ENCODE data around the gene UBR2. TPM values are rescaled to one million over a fixed set of nuclear protein-coding genes. Genes with fewer than 3 reads are reported as not detected.
"Not testable (repeated sequence)": the region's sequence is repeated elsewhere in the genome, so short reads cannot be mapped to it uniquely, and the experiment has no call there.

UBR2 gene
- total RNA-seq, 1 donor from 2014 or later, result 16.6 TPM

DNA sequence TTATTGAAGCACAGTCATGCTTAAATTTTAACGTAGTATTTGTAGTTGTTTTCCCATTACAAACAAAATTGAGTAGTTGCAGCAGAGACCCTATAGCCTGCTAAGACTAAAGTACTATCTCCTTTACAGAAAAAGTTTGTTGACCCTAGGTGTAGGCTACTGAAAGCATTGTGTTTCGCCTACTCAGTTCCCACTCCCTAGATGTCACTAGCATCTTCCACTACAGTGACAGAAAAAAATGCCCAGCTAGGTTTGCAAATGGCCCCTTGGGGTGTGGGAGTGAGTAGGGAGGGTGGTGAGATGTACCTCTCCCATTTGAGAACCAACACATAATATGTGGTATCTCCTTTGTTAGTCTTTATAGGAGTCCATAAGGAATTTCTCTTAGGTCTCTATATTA lies 34.5 kb downstream of the UBR2 start:
- FAIRE-seq (no peak), DNase-seq (ENCODE audit: low read depth) (no peak)
- Histone ChIP-seq H3K4me3 (ENCODE audit: low read depth, low read length) (no peak overlapping the region), H3K36me3 (ENCODE audit: control insufficient read depth, insufficient read depth, low read length) (no peaks in the 10 kb centered on the region), H3K27me3 (ENCODE audit: control insufficient read depth, insufficient read depth, low read length) (no peaks in the 10 kb centered on the region)
- TF ChIP-seq, protein P1, sequence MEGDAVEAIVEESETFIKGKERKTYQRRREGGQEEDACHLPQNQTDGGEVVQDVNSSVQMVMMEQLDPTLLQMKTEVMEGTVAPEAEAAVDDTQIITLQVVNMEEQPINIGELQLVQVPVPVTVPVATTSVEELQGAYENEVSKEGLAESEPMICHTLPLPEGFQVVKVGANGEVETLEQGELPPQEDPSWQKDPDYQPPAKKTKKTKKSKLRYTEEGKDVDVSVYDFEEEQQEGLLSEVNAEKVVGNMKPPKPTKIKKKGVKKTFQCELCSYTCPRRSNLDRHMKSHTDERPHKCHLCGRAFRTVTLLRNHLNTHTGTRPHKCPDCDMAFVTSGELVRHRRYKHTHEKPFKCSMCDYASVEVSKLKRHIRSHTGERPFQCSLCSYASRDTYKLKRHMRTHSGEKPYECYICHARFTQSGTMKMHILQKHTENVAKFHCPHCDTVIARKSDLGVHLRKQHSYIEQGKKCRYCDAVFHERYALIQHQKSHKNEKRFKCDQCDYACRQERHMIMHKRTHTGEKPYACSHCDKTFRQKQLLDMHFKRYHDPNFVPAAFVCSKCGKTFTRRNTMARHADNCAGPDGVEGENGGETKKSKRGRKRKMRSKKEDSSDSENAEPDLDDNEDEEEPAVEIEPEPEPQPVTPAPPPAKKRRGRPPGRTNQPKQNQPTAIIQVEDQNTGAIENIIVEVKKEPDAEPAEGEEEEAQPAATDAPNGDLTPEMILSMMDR (IDR thresholded peaks at IDR 0.05; ENCODE audit: insufficient read depth, low read length, severe bottlenecking), result no peak

DNA sequence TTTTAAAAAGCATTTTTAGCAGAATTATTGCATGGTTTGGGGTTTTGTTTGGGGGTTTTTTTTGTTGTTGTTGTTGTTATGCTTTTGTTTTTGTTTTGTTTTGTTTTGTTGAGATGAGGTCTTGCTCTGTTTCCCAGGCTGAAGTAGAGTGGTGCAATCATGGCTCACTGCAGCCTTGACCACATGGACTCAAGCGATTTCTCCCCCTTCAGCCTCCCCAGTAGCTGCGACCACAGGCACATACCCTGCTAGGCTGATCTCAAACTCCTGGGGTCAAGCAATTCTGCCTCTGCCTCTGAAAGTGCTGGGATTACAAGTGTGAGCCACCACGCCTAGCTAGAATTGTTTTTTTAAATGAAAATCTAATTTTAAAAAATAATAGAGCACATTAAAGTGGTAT lies 35.7 kb downstream of the UBR2 start:
- TF ChIP-seq, protein P1 (IDR thresholded peaks at IDR 0.05; ENCODE audit: insufficient read depth, low read length, severe bottlenecking), result no peak
- Histone ChIP-seq H3K36me3 (ENCODE audit: control insufficient read depth, insufficient read depth, low read length) (no peaks in the 10 kb centered on the region), H3K4me3 (ENCODE audit: low read depth, low read length) (no peak overlapping the region), H3K27me3 (ENCODE audit: control insufficient read depth, insufficient read depth, low read length) (no peaks in the 10 kb centered on the region)
- DNase-seq (ENCODE audit: low read depth) (no peak), FAIRE-seq (no peak)

DNA sequence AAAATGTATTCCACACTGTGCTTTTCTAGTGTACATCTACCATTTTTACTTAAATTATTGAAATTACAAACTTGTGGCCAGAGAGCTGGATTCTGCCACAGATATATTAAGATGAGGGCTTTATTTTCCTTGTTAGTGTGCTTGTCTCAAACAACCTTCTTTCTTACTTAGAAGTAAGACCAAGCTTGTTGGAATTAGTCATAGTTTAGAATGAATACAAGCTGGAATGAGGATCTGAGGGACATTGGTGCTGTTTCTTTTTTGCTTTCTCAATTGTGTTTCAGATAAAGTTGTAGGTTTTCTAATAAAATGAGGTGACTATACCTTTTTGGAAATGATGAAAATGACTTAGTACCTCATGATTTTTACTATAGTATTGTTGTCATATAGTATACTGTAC lies 40.3 kb downstream of the UBR2 start:
- FAIRE-seq (no peak), DNase-seq (ENCODE audit: low read depth) (no peak)
- TF ChIP-seq, protein P1 (IDR thresholded peaks at IDR 0.05; ENCODE audit: insufficient read depth, low read length, severe bottlenecking), result no peak
- Histone ChIP-seq H3K4me3 (ENCODE audit: low read depth, low read length) (no peak overlapping the region), H3K36me3 (ENCODE audit: control insufficient read depth, insufficient read depth, low read length) (peaks cover 7% of the 10 kb centered on the region), H3K27me3 (ENCODE audit: control insufficient read depth, insufficient read depth, low read length) (no peaks in the 10 kb centered on the region)

DNA sequence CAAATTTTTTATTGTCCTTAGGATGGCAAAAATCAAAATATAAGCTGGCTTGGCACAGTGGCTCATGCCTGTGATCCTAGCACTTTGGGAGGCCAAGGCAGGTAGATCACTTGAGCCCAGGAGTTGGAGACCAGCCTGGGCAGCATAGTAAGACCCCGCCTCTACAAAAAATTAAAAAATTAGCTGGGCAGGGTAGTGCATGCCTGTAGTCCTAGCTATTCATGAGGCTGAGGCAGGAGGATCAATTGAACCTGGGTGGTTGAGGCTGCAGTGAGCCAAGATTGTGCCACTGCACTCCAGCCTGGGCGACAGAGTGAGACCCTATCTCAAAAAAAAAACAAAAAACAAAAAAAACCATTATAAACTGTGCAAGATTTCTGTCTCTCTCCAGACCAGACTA lies 40.9 kb downstream of the UBR2 start:
- DNase-seq (ENCODE audit: low read depth); FAIRE-seq; H3K4me3 ChIP-seq (ENCODE audit: low read depth, low read length); H3K27me3 ChIP-seq (ENCODE audit: control insufficient read depth, insufficient read depth, low read length); H3K36me3 ChIP-seq (ENCODE audit: control insufficient read depth, insufficient read depth, low read length): not testable (repeated sequence)

DNA sequence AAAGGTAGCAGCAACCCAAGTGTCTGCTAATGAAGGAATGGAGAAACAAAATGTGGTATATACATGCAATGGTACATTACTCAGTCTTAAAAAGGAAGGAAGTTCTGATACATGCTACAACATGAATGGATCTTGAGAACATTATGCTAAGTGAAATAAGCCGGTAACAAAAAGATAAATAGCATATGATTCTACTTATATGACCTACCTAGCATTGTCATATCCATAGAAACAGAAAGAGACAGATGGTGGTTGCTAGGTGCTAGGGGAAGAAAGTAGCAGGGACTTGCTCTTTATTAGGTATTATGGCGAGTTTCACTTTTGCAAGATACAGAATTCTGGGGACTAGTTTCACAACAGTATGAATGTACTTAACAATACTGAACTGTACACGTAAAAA lies 46.6 kb downstream of the UBR2 start:
- Histone ChIP-seq H3K36me3 (ENCODE audit: control insufficient read depth, insufficient read depth, low read length) (peaks cover 3% of the 10 kb centered on the region), H3K4me3 (ENCODE audit: low read depth, low read length) (no peak overlapping the region), H3K27me3 (ENCODE audit: control insufficient read depth, insufficient read depth, low read length) (no peaks in the 10 kb centered on the region)
- TF ChIP-seq, protein P1 (IDR thresholded peaks at IDR 0.05; ENCODE audit: insufficient read depth, low read length, severe bottlenecking), result no peak
- DNase-seq (ENCODE audit: low read depth) (peak; percentile 59), FAIRE-seq (no peak)

DNA sequence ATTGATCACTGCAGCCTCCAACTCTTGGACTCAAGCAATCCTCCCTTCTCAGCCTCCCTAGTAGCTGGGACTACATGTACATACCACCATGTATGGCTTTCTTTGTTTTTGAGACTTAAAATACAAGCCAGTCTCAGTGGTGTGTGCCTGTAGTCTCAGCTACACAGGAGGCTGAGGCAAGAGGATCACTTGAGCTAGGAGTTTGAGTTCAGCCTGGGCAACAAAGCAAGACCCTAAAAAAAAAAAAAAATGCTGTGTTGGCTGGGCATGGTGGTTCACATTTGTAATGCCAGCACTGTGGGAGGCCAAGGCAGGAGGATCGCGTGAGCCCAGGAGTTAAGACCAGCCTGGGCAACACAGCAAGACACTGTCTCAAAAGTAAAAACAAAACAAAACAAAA lies 51.7 kb downstream of the UBR2 start:
- TF ChIP-seq, protein P1 (IDR thresholded peaks at IDR 0.05; ENCODE audit: insufficient read depth, low read length, severe bottlenecking), result no peak
- Histone ChIP-seq H3K27me3 (ENCODE audit: control insufficient read depth, insufficient read depth, low read length) (no peaks in the 10 kb centered on the region), H3K36me3 (ENCODE audit: control insufficient read depth, insufficient read depth, low read length) (peaks cover 5% of the 10 kb centered on the region), H3K4me3 (ENCODE audit: low read depth, low read length) (no peak overlapping the region)
- no peak for FAIRE-seq
- DNase-seq (ENCODE audit: low read depth), result no peak
